Activated CD4-positive, alpha-beta T cell treated with anti-CD3 and anti-CD28 coated beads, Interleukin-2, amount 50 U/mL, for 24 hours (primary cell): ENCODE results near the gene BBS9.

Experiments
- DNase-seq, 2 donors: peaks; one replicate each; pipeline ENCODE4 v3.0.0-alpha.2; 2020; ENCODE audit warnings: low read depth in 1 of 2, low spot score in 1 of 2

Gene BBS9

GRCh38 chr7:33118383-33118782, 11.0 kb upstream of the BBS9 start:
- DNase-seq, result no peak

GRCh38 chr7:33127085-33127484, 2.3 kb upstream of the BBS9 start:
- DNase-seq, result no peak

GRCh38 chr7:33128631-33128989, 754 bp upstream of the BBS9 start:
- no peak for DNase-seq

- DNase-seq, result no peak
These were observed 416 bp downstream of the BBS9 start for GRCh38 chr7:33129806-33130153.

- no peak for DNase-seq
These were observed 820 bp downstream of the BBS9 start for GRCh38 chr7:33130184-33130583.

GRCh38 chr7:33137103-33137502, 7.7 kb downstream of the BBS9 start:
- DNase-seq, result no peak

- no peak for DNase-seq
These were observed 13.2 kb downstream of the BBS9 start for GRCh38 chr7:33142585-33142984.

GRCh38 chr7:33143996-33144718, 14.8 kb downstream of the BBS9 start:
- no peak for DNase-seq

GRCh38 chr7:33145156-33145555, 15.8 kb downstream of the BBS9 start:
- DNase-seq, result no peak

GRCh38 chr7:33152087-33152486, 22.7 kb downstream of the BBS9 start:
- DNase-seq, result no peak

- DNase-seq, result no peak
These were observed 26.4 kb downstream of the BBS9 start for GRCh38 chr7:33155811-33156210.

- no peak for DNase-seq
These were observed 27.1 kb downstream of the BBS9 start for GRCh38 chr7:33156441-33156840.

- no peak for DNase-seq
These were observed 27.9 kb downstream of the BBS9 start for GRCh38 chr7:33157311-33157710.

- DNase-seq, result no peak
These were observed 28.4 kb downstream of the BBS9 start for GRCh38 chr7:33157781-33158180.

- no peak for DNase-seq
These were observed 48.5 kb downstream of the BBS9 start for GRCh38 chr7:33177876-33178275.

GRCh38 chr7:33179519-33179918, 50.2 kb downstream of the BBS9 start:
- no peak for DNase-seq

GRCh38 chr7:33183504-33183903, 54.1 kb downstream of the BBS9 start:
- no peak for DNase-seq

- DNase-seq, result no peak
These were observed 55.5 kb downstream of the BBS9 start for GRCh38 chr7:33184828-33185227.

GRCh38 chr7:33185786-33186185, 56.4 kb downstream of the BBS9 start:
- peak in 1 of 2 donors; percentile 3 for DNase-seq

- DNase-seq, result no peak
These were observed 56.8 kb downstream of the BBS9 start for GRCh38 chr7:33186192-33186591.

- DNase-seq, result no peak
These were observed 61.4 kb downstream of the BBS9 start for GRCh38 chr7:33190688-33191304.

GRCh38 chr7:33191340-33191739, 62.0 kb downstream of the BBS9 start:
- no peak for DNase-seq

GRCh38 chr7:33192695-33193291, 63.4 kb downstream of the BBS9 start:
- no peak for DNase-seq
